ENCODE data around the gene UMOD. TPM values are rescaled to one million over a fixed set of nuclear protein-coding genes. Genes with fewer than 3 reads are reported as not detected.

Gene UMOD
- total and polyA plus RNA-seq, 4 donors = not detected

DNA sequence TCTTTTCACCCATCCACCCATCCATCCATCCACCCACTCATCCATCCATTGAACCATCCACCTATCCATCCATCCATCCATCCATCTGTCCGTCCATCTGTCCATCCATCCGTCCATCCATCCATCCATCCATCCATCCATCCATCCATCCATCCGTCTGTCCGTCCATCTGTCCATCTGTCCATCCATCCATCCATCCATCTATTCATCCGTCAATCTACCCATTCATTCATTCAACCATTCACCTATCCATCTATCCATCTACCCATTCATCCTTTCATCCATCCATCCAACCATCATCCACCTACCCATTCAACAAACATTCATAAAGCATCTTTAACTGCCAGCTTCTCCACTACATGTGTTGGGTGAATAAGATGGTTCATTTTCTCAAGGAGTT is 54.1 kb downstream of the UMOD start:
- WGBS = 64% methylated on average over 5 of the region's 5 CpGs
- TF ChIP-seq, protein P1, sequence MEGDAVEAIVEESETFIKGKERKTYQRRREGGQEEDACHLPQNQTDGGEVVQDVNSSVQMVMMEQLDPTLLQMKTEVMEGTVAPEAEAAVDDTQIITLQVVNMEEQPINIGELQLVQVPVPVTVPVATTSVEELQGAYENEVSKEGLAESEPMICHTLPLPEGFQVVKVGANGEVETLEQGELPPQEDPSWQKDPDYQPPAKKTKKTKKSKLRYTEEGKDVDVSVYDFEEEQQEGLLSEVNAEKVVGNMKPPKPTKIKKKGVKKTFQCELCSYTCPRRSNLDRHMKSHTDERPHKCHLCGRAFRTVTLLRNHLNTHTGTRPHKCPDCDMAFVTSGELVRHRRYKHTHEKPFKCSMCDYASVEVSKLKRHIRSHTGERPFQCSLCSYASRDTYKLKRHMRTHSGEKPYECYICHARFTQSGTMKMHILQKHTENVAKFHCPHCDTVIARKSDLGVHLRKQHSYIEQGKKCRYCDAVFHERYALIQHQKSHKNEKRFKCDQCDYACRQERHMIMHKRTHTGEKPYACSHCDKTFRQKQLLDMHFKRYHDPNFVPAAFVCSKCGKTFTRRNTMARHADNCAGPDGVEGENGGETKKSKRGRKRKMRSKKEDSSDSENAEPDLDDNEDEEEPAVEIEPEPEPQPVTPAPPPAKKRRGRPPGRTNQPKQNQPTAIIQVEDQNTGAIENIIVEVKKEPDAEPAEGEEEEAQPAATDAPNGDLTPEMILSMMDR (IDR thresholded peaks at IDR 0.05; ENCODE audit: low read depth, low read length, missing input control) = no peak
- no peak for TF ChIP-seq SP1 (IDR thresholded peaks at IDR 0.05)
- TF ChIP-seq HNF4G (IDR thresholded peaks at IDR 0.05) = no peak
- TF ChIP-seq JUND (IDR thresholded peaks at IDR 0.05) = no peak
- TF ChIP-seq, protein P2, sequence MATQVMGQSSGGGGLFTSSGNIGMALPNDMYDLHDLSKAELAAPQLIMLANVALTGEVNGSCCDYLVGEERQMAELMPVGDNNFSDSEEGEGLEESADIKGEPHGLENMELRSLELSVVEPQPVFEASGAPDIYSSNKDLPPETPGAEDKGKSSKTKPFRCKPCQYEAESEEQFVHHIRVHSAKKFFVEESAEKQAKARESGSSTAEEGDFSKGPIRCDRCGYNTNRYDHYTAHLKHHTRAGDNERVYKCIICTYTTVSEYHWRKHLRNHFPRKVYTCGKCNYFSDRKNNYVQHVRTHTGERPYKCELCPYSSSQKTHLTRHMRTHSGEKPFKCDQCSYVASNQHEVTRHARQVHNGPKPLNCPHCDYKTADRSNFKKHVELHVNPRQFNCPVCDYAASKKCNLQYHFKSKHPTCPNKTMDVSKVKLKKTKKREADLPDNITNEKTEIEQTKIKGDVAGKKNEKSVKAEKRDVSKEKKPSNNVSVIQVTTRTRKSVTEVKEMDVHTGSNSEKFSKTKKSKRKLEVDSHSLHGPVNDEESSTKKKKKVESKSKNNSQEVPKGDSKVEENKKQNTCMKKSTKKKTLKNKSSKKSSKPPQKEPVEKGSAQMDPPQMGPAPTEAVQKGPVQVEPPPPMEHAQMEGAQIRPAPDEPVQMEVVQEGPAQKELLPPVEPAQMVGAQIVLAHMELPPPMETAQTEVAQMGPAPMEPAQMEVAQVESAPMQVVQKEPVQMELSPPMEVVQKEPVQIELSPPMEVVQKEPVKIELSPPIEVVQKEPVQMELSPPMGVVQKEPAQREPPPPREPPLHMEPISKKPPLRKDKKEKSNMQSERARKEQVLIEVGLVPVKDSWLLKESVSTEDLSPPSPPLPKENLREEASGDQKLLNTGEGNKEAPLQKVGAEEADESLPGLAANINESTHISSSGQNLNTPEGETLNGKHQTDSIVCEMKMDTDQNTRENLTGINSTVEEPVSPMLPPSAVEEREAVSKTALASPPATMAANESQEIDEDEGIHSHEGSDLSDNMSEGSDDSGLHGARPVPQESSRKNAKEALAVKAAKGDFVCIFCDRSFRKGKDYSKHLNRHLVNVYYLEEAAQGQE (IDR thresholded peaks at IDR 0.05) = no peak
- TF ChIP-seq HNF4A (conservative IDR thresholded peaks at IDR 0.05) = no peak
- TF ChIP-seq, protein P3, sequence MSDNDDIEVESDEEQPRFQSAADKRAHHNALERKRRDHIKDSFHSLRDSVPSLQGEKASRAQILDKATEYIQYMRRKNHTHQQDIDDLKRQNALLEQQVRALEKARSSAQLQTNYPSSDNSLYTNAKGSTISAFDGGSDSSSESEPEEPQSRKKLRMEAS (IDR thresholded peaks at IDR 0.05) = no peak
- TF ChIP-seq FOXA1 (IDR thresholded peaks at IDR 0.05) = no peak

DNA sequence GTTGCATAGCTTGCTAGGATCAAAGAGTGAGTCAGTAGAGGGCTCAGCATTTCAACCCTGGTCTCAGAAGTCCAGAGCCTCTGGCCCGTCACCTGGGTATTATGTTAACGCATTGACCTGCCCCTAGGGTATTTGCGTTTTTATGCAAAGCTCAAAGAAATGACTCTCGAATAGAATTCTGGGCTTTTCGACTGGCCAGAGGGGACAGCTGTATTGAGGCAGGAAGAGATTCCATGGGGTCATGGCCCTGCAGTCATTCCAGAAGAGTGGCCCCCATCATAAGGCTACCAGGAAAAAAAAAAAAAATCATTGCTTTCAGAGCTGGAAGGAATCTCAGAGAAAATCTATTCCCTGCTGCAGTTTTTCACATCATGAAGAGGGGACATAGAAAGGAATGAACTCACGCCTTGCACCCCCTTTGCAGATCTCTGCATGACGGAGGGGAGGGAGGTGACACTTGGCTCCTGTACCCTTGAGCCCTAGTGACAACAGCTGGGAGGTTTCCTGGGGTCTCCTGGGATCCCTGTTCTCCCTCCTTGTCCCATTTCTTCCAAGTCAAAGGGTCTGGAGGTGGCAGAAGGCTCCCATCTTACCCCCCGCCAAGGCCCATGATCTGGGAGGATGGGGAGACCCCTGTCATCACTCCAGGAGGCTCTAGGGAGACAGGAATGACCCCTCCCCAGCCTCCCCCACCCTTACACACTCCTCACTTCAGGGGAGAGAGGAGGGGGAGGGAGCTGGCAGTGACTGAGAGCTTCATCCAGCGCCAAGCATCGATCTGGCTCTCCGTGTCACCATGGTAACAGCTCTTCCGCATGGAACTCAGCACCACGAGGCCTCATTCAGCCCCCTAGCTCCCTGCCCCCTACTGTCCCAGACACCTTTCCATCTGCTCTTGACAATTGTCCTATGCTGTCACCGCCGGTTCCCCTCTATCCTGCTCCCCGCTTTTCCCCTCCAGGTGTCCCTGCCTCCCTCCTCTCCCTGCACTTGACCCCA is 61.0 kb downstream of the UMOD start:
- Histone ChIP-seq H3K27ac (ENCODE audit: low read depth in 1 of 2, low read length in 2 of 2) (no peak overlapping the region), H3K36me3 (ENCODE audit: control insufficient read depth in 4 of 4, insufficient read depth in 3 of 4, low read depth in 1 of 4, low read length in 3 of 4) (no peaks in the 10 kb centered on the region), H3K27me3 (ENCODE audit: control insufficient read depth in 4 of 4, insufficient read depth in 4 of 4, low read length in 3 of 4) (peaks cover 0 to 5% (median 0%) of the 10 kb centered on the region in 4 donors), H3K9me3 (ENCODE audit: control insufficient read depth in 4 of 4, low read length in 3 of 4) (no peaks in the 10 kb centered on the region), H3K4me3 (ENCODE audit: low read depth in 1 of 3, low read length in 3 of 3) (no peak overlapping the region), H3K9ac (ENCODE audit: low read depth in 1 of 2, low read length in 2 of 2) (no peak overlapping the region), H3K4me1 (ENCODE audit: control insufficient read depth in 4 of 4, insufficient read depth in 4 of 4, low read length in 3 of 4) (no peaks in the 10 kb centered on the region)
- 38% methylated on average over 16 of the region's 16 CpGs for WGBS
- DNase-seq (ENCODE audit: low spot score) = no peak
- TF ChIP-seq FOXA2 (IDR thresholded peaks at IDR 0.05) = no peak
- TF ChIP-seq, protein P1 (IDR thresholded peaks at IDR 0.05; ENCODE audit: low read depth, low read length, missing input control) = no peak
- TF ChIP-seq EGR1 (IDR thresholded peaks at IDR 0.05; ENCODE audit: low read depth in 2 of 2) = no peak
- no peak for TF ChIP-seq SP1 (IDR thresholded peaks at IDR 0.05)
- TF ChIP-seq NR2F2 (IDR thresholded peaks at IDR 0.05) = no peak
- no peak for TF ChIP-seq JUND (IDR thresholded peaks at IDR 0.05)
- TF ChIP-seq, protein P2 (IDR thresholded peaks at IDR 0.05) = no peak
- TF ChIP-seq, protein P4, sequence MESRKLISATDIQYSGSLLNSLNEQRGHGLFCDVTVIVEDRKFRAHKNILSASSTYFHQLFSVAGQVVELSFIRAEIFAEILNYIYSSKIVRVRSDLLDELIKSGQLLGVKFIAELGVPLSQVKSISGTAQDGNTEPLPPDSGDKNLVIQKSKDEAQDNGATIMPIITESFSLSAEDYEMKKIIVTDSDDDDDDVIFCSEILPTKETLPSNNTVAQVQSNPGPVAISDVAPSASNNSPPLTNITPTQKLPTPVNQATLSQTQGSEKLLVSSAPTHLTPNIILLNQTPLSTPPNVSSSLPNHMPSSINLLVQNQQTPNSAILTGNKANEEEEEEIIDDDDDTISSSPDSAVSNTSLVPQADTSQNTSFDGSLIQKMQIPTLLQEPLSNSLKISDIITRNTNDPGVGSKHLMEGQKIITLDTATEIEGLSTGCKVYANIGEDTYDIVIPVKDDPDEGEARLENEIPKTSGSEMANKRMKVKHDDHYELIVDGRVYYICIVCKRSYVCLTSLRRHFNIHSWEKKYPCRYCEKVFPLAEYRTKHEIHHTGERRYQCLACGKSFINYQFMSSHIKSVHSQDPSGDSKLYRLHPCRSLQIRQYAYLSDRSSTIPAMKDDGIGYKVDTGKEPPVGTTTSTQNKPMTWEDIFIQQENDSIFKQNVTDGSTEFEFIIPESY (IDR thresholded peaks at IDR 0.05) = no peak
- TF ChIP-seq FOXA1 (IDR thresholded peaks at IDR 0.05) = no peak
- TF ChIP-seq, protein P3 (IDR thresholded peaks at IDR 0.05) = no peak
- no peak for TF ChIP-seq RAD21 (IDR thresholded peaks at IDR 0.05)
- TF ChIP-seq TAF1 (conservative IDR thresholded peaks at IDR 0.05) = no peak
- TF ChIP-seq YY1 (IDR thresholded peaks at IDR 0.05) = no peak

More for the DNA sequence above, 54.1 kb downstream of the UMOD start:
- DNase-seq (ENCODE audit: low spot score) = no peak
- no peaks in the 10 kb centered on the region for H3K36me3 ChIP-seq (ENCODE audit: control insufficient read depth in 4 of 4, insufficient read depth in 3 of 4, low read depth in 1 of 4, low read length in 3 of 4)
- H3K4me3 ChIP-seq (ENCODE audit: low read depth in 1 of 3, low read length in 3 of 3) = no peak overlapping the region
- H3K4me1 ChIP-seq (ENCODE audit: control insufficient read depth in 4 of 4, insufficient read depth in 4 of 4, low read length in 3 of 4) = peaks cover 0 to 2% (median 0%) of the 10 kb centered on the region in 4 donors
- no peak overlapping the region for H3K9ac ChIP-seq (ENCODE audit: low read depth in 1 of 2, low read length in 2 of 2)
- H3K9me3 ChIP-seq (ENCODE audit: control insufficient read depth in 4 of 4, low read length in 3 of 4) = no peaks in the 10 kb centered on the region
- H3K27me3 ChIP-seq (ENCODE audit: control insufficient read depth in 4 of 4, insufficient read depth in 4 of 4, low read length in 3 of 4) = peaks cover 0 to 9% (median 0%) of the 10 kb centered on the region in 4 donors
- no peak overlapping the region for H3K27ac ChIP-seq (ENCODE audit: low read depth in 1 of 2, low read length in 2 of 2)

Data from liver (tissue), 9 donors.